ENCODE results near the gene KIF6. TPM values are rescaled to one million over a fixed set of nuclear protein-coding genes. Genes with fewer than 3 reads are reported as not detected.

The KIF6 gene
- total RNA-seq, 1 donor from 2014 or later, result not detected

DNA sequence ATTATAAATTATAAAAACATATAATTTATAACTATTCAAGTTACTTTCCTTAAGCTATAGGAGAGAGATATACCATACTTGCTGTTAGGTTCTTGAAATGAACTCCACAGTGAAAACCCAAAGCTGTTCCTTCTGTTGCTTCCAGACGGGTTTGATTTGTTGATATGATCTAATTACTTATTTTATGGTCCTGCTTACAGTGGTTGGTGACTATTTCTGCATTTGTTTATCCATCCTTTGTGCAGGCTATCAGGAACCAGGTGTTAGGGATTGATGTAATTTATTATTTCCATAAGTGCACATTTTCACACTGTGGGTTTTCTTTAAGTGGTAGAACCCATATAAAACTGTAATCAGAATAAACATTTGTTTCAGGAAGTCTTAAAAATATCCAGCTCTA, 167.1 kb downstream of the KIF6 start:
- TF ChIP-seq, protein P1, sequence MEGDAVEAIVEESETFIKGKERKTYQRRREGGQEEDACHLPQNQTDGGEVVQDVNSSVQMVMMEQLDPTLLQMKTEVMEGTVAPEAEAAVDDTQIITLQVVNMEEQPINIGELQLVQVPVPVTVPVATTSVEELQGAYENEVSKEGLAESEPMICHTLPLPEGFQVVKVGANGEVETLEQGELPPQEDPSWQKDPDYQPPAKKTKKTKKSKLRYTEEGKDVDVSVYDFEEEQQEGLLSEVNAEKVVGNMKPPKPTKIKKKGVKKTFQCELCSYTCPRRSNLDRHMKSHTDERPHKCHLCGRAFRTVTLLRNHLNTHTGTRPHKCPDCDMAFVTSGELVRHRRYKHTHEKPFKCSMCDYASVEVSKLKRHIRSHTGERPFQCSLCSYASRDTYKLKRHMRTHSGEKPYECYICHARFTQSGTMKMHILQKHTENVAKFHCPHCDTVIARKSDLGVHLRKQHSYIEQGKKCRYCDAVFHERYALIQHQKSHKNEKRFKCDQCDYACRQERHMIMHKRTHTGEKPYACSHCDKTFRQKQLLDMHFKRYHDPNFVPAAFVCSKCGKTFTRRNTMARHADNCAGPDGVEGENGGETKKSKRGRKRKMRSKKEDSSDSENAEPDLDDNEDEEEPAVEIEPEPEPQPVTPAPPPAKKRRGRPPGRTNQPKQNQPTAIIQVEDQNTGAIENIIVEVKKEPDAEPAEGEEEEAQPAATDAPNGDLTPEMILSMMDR (IDR thresholded peaks at IDR 0.05; ENCODE audit: insufficient read depth, low read length, severe bottlenecking), result no peak

DNA sequence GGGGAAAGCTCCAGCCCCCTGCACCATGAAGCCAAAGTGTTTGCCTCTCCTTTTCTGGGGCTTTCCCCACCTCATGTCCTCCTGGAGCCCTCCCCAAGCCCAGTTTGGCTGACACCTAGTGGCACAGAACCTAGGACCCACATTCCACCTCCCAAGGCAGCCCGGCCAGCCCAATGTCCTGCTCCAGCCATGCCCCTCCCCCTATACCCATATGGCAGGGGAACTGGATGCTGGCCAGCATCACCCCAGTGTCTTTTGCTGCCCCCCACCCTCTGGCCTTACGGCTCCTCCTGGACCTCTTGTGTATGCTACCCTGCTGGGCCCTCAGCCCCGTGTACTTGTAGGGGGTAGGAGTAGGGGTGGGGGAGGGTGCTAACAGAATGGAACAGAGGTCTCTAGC, 170.1 kb downstream of the KIF6 start:
- H3K4me3 ChIP-seq (ENCODE audit: low read depth, low read length), result no peak overlapping the region
- TF ChIP-seq, protein P1 (IDR thresholded peaks at IDR 0.05; ENCODE audit: insufficient read depth, low read length, severe bottlenecking), result no peak
- FAIRE-seq (no peak), DNase-seq (ENCODE audit: low read depth) (no peak)
- no peaks in the 10 kb centered on the region for H3K36me3 ChIP-seq (ENCODE audit: control insufficient read depth, insufficient read depth, low read length)
- H3K27me3 ChIP-seq (ENCODE audit: control insufficient read depth, insufficient read depth, low read length), result no peaks in the 10 kb centered on the region

More for the DNA sequence above, 167.1 kb downstream of the KIF6 start:
- FAIRE-seq (no peak), DNase-seq (ENCODE audit: low read depth) (no peak)
- no peaks in the 10 kb centered on the region for H3K27me3 ChIP-seq (ENCODE audit: control insufficient read depth, insufficient read depth, low read length)
- H3K4me3 ChIP-seq (ENCODE audit: low read depth, low read length), result no peak overlapping the region
- H3K36me3 ChIP-seq (ENCODE audit: control insufficient read depth, insufficient read depth, low read length), result no peaks in the 10 kb centered on the region

DNA sequence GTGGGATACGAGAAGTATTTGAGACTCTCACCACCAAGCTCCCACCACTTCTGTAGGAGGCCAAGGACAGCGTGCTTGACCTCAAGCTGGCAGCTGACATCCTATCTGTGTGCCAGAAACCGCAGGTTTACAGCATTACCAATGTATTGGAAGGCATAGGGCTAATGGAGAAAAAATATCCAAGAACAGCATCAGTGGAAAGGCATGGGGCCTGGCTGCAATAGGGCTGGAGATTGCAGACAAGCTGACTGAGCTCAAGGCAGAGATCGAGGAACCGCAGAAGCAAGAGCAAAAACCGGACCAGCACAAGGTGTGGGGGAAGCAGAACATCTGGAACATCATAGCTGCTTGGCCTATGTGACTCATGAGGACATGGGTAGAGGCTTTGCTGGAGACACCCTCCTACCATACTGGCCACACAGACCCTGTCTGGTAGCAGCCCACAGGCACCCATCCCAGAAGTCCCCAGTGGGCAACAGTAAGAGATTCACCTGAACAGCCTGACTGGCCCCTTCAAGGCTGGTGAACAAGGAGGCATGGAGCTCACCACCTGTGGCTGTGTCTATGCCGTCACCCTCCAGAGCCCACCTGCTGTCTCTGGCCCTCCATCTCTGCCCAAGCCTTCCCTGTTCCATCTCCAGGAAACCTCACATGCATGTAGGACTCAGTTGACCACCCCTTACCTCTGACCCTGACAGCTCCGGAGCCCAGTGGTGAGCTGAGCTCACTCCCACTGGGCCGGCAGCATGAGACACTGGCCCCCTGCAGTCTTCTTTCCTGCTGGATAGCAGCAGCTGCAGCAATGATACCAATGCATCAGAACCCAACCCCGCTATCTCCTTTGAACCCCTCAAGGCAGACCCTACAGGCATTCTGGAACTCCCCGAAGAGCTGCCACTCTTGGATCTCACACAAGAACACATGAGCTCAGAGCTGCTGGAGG, 171.1 kb downstream of the KIF6 start:
- DNase-seq (ENCODE audit: low read depth) (no peak), FAIRE-seq (peak; percentile 47)
- Histone ChIP-seq H3K36me3 (ENCODE audit: control insufficient read depth, insufficient read depth, low read length) (no peaks in the 10 kb centered on the region), H3K4me3 (ENCODE audit: low read depth, low read length) (no peak overlapping the region), H3K27me3 (ENCODE audit: control insufficient read depth, insufficient read depth, low read length) (no peaks in the 10 kb centered on the region)
- TF ChIP-seq, protein P1 (IDR thresholded peaks at IDR 0.05; ENCODE audit: insufficient read depth, low read length, severe bottlenecking), result no peak

DNA sequence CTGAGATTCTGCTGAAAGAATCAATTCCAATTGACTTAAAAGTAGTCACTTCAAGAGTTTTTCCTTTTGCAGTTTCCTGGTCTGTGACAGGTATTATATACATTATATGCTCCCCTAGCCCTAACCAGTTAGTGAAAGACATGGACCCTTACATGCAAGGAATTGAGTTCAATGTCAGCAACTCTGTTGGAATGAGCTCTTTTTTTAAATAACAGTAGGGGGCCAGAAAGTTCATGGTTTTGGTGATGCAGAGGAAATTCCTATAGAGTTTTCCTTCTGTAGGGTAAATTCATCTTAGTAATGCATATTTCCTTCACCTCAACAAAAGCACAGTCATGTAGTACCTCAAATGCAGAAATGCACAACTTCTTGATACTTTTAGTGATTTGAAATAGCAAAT, 172.2 kb downstream of the KIF6 start:
- TF ChIP-seq, protein P1 (IDR thresholded peaks at IDR 0.05; ENCODE audit: insufficient read depth, low read length, severe bottlenecking), result no peak
- no peak for FAIRE-seq
- Histone ChIP-seq H3K36me3 (ENCODE audit: control insufficient read depth, insufficient read depth, low read length) (no peaks in the 10 kb centered on the region), H3K4me3 (ENCODE audit: low read depth, low read length) (no peak overlapping the region), H3K27me3 (ENCODE audit: control insufficient read depth, insufficient read depth, low read length) (no peaks in the 10 kb centered on the region)
- no peak for DNase-seq (ENCODE audit: low read depth)

DNA sequence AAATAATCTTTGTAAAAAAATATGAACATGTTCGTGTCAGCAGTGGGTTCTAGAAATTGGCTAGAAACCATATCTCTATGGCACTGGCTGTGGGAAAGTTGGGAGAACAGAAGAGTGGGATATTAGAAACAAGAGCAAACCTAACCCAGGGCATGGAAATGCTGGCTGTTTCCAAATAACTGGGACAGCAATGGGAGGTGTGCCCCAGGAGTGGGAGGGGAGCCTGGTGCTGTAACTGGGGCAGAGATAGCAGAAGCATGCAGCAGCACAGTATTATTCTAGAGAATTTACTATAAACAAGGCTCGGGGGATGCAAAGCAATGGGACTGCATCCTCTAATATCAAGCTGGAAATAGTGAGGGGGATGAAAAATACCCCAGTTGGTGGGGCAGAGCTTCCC, 175.0 kb downstream of the KIF6 start:
- Histone ChIP-seq H3K4me3 (ENCODE audit: low read depth, low read length) (no peak overlapping the region), H3K27me3 (ENCODE audit: control insufficient read depth, insufficient read depth, low read length) (no peaks in the 10 kb centered on the region), H3K36me3 (ENCODE audit: control insufficient read depth, insufficient read depth, low read length) (no peaks in the 10 kb centered on the region)
- FAIRE-seq, result no peak
- TF ChIP-seq, protein P1 (IDR thresholded peaks at IDR 0.05; ENCODE audit: insufficient read depth, low read length, severe bottlenecking), result no peak
- DNase-seq (ENCODE audit: low read depth), result no peak

All from bronchial epithelial cell (primary cell).